Left kidney (tissue), 2 donors: ENCODE data around the gene HENMT1. TPM values are rescaled to one million over a fixed set of nuclear protein-coding genes. Genes with fewer than 3 reads are reported as not detected.

Experiments used
- DNase-seq: peaks from one replicate; pipeline ENCODE4 v3.0.0-alpha.2; 2013
- polyA plus RNA-seq: library from polyadenylated mRNA; unstranded; fragments of 120-200 nt; gene quantifications from one replicate; pipeline ENCODE4 v1.2.1, GENCODE V29; 2013; ENCODE audit not compliant: insufficient read length

HENMT1 gene
- polyA plus RNA-seq, 1 donor: 14.1 TPM

- no peak for DNase-seq
These were observed 32.2 kb downstream of the HENMT1 start for GRCh38 chr1:108628665-108629064.

- DNase-seq: no peak
These were observed 32.9 kb downstream of the HENMT1 start for GRCh38 chr1:108627951-108628350.

GRCh38 chr1:108627256-108627655, 33.6 kb downstream of the HENMT1 start:
- no peak for DNase-seq

GRCh38 chr1:108624069-108624468, 36.8 kb downstream of the HENMT1 start:
- DNase-seq: no peak

- DNase-seq: no peak
These were observed 43.2 kb downstream of the HENMT1 start for GRCh38 chr1:108617724-108618056.

- DNase-seq: no peak
These were observed 43.7 kb downstream of the HENMT1 start for GRCh38 chr1:108617008-108617723.

GRCh38 chr1:108615544-108615943, 45.3 kb downstream of the HENMT1 start:
- no peak for DNase-seq

- DNase-seq: no peak
These were observed 48.4 kb downstream of the HENMT1 start for GRCh38 chr1:108612496-108612895.

- DNase-seq: no peak
These were observed 48.9 kb downstream of the HENMT1 start for GRCh38 chr1:108611984-108612383.

- no peak for DNase-seq
These were observed 50.8 kb downstream of the HENMT1 start for GRCh38 chr1:108610073-108610472.

- DNase-seq: no peak
These were observed 51.3 kb downstream of the HENMT1 start for GRCh38 chr1:108609483-108610049.

- no peak for DNase-seq
These were observed 54.4 kb downstream of the HENMT1 start for GRCh38 chr1:108606478-108606877.

GRCh38 chr1:108605633-108606032, 55.3 kb downstream of the HENMT1 start:
- no peak for DNase-seq

GRCh38 chr1:108601708-108602410, 59.0 kb downstream of the HENMT1 start:
- no peak for DNase-seq

GRCh38 chr1:108600504-108600903, 60.4 kb downstream of the HENMT1 start:
- DNase-seq: no peak

GRCh38 chr1:108598340-108598739, 62.6 kb downstream of the HENMT1 start:
- no peak for DNase-seq

Other genes with a start within 250 kb of the HENMT1 start
- gene NBPF6, start 210.8 kb downstream of the HENMT1 start, polyA plus RNA-seq: not detected
- gene EEIG2, start 101.0 kb downstream of the HENMT1 start, polyA plus RNA-seq: 21.2 TPM
- 104 TPM for gene PRPF38B, start 31.2 kb upstream of the HENMT1 start, polyA plus RNA-seq
- gene FNDC7, start 51.8 kb upstream of the HENMT1 start, polyA plus RNA-seq: 0.03 TPM
- gene STXBP3, start 85.6 kb upstream of the HENMT1 start, polyA plus RNA-seq: 85.0 TPM
- not detected for gene AKNAD1, start 196.0 kb upstream of the HENMT1 start, polyA plus RNA-seq
- gene GPSM2, start 215.9 kb upstream of the HENMT1 start, polyA plus RNA-seq: 25.6 TPM